22Rv1 (cell line): ENCODE results near the gene PRDM16.

ENCODE experiments used
- ZFX ChIP-seq: fragments of 450-650 bp; IDR thresholded peaks from 2 replicates; pipeline ENCODE4 v1.6.1; 2017; ENCODE audit warnings: antibody characterized with exemption, borderline replicate concordance
- TF ChIP-seq, protein P1 (sequence below): fragments of 450-650 bp; IDR thresholded peaks from 2 replicates; pipeline ENCODE4 v1.5.1; 2017; ENCODE audit warnings: mild to moderate bottlenecking

DNA sequence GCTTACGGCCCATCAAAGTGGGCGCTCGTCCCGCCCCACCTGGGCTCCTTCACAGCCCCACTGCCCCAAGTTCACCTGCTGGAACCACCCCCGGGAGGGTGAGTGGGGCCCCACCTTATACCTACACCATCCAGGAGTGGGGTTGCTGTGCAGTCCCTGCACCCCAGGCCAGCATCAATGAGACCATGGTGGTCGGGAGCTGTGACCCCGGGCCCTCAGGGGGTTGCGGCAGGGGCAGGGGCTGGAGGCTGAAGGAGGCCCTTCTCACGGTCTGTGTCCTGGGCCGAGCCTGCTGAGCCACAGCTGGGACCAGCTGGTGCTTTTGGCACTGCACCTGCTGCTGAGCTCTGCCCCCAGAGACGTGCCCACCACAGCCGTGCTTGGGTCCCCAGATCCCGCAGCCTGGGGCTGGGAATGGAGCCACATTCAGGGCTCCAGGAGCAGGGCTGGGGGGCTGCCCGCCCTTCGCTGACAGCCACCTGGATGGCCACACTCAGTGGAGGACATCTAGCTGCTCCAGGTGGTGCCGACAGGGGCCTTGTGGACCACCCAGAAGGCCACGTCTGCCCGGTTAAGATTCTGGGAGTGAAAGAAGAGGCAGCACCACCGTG lies 30.3 kb upstream of the PRDM16 start:
- TF ChIP-seq, protein P1, sequence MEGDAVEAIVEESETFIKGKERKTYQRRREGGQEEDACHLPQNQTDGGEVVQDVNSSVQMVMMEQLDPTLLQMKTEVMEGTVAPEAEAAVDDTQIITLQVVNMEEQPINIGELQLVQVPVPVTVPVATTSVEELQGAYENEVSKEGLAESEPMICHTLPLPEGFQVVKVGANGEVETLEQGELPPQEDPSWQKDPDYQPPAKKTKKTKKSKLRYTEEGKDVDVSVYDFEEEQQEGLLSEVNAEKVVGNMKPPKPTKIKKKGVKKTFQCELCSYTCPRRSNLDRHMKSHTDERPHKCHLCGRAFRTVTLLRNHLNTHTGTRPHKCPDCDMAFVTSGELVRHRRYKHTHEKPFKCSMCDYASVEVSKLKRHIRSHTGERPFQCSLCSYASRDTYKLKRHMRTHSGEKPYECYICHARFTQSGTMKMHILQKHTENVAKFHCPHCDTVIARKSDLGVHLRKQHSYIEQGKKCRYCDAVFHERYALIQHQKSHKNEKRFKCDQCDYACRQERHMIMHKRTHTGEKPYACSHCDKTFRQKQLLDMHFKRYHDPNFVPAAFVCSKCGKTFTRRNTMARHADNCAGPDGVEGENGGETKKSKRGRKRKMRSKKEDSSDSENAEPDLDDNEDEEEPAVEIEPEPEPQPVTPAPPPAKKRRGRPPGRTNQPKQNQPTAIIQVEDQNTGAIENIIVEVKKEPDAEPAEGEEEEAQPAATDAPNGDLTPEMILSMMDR = no peak
- no peak for TF ChIP-seq ZFX
